Cardiac muscle cell (in vitro differentiated cells and primary cell): Measurements from ENCODE around the gene ACVR1C. TPM values are rescaled to one million over a fixed set of nuclear protein-coding genes. Genes with fewer than 3 reads are reported as not detected.

ENCODE experiments used
- DNase-seq, 2 donors: peaks; one replicate each; pipeline versions ENCODE4 v3.0.0 to v3.0.0-alpha.2; 2010 to 2017; ENCODE audit warnings: low read depth in 1 of 2, low spot score in 1 of 2
- H3K27ac ChIP-seq: fragments of 200-600 bp; sonication (generic); 2 replicates; pipeline ENCODE4 v1.5.1; 2016
- H3K27me3 ChIP-seq: fragments of 200-600 bp; sonication (generic); 2 replicates; pipeline ENCODE4 v1.6.0; 2016; ENCODE audit warnings: control low read depth
- H3K36me3 ChIP-seq: fragments of 200-600 bp; sonication (generic); 2 replicates; pipeline ENCODE4 v1.5.1; 2016; ENCODE audit warnings: control low read depth
- H3K4me1 ChIP-seq: fragments of 200-600 bp; sonication (generic); 2 replicates; pipeline ENCODE4 v1.8.1; 2017; ENCODE audit warnings: low read depth, mild to moderate bottlenecking, mixed run types
- H3K4me3 ChIP-seq: fragments of 200-600 bp; sonication (generic); 2 replicates; pipeline ENCODE4 v1.5.1; 2016; ENCODE audit warnings: mild to moderate bottlenecking
- H3K9me3 ChIP-seq: fragments of 200-600 bp; sonication (generic); 2 replicates; pipeline ENCODE4 v1.5.1; 2017; ENCODE audit warnings: low read depth, mild to moderate bottlenecking, control low read depth
- polyA plus RNA-seq: library from polyadenylated mRNA; unstranded; fragments of >200 nt; fragmentation: Nextera tagmentation; extraction: Ambion mirVana; gene quantifications from 2 replicates; pipeline ENCODE4 v1.2.1, GENCODE V29; 2016
- total RNA-seq: library from RNA; depleted of rRNA; stranded (reverse); fragments of >200 nt; gene quantifications from 2 replicates; pipeline ENCODE4 v1.2.3, GENCODE V29; 2016
- TF ChIP-seq, protein P1 (sequence below): IDR thresholded peaks from 2 replicates; pipeline ENCODE4 v1.5.1; 2012; ENCODE audit warnings: low read depth, mild to moderate bottlenecking, low read length

Gene ACVR1C
- total and polyA plus RNA-seq, 2 experiments from 2014 or later, result 0.09 TPM; not detected in 1

DNA sequence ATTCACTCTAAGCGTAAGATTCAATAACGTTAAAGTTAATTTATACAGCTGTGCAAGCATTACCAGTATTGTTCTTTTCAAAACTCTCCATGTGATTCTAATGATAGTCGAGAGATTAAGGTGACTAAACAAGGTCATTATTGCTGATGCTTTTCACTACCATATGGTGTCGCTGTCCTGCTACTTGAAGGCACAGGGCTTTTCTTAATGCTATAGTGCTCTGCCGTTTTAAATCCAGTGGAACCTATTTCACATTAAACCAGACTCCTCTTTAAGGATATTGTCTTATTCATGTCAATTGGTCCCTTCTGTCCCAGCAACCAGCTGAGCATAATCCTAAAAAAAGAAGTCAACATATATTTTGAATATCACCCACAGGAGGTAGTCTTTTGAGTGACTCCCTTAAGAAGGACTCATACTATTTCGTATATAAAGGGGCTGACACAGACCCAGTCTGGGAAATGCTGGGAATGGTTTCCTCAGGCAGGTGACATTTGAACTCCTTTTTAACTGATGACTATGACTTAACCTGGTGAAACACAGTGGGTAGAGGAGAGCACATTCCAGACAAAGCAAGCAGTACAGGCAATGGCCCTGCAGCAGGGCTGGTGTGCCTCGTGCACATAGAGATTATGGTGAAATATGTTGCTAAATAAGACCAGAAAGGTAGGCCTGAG is 130.9 kb downstream of the ACVR1C start:
- no peaks in the 10 kb centered on the region for H3K36me3 ChIP-seq
- TF ChIP-seq, protein P1, sequence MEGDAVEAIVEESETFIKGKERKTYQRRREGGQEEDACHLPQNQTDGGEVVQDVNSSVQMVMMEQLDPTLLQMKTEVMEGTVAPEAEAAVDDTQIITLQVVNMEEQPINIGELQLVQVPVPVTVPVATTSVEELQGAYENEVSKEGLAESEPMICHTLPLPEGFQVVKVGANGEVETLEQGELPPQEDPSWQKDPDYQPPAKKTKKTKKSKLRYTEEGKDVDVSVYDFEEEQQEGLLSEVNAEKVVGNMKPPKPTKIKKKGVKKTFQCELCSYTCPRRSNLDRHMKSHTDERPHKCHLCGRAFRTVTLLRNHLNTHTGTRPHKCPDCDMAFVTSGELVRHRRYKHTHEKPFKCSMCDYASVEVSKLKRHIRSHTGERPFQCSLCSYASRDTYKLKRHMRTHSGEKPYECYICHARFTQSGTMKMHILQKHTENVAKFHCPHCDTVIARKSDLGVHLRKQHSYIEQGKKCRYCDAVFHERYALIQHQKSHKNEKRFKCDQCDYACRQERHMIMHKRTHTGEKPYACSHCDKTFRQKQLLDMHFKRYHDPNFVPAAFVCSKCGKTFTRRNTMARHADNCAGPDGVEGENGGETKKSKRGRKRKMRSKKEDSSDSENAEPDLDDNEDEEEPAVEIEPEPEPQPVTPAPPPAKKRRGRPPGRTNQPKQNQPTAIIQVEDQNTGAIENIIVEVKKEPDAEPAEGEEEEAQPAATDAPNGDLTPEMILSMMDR, result peak; percentile 85
- H3K9me3 ChIP-seq, result no peaks in the 10 kb centered on the region
- no peaks in the 10 kb centered on the region for H3K27me3 ChIP-seq
- H3K27ac ChIP-seq, result no peak overlapping the region
- H3K4me1 ChIP-seq, result no peaks in the 10 kb centered on the region
- no peak overlapping the region for H3K4me3 ChIP-seq
- peak; percentile 55 to 59 for DNase-seq

- Histone ChIP-seq H3K27ac (no peak overlapping the region), H3K27me3 (no peaks in the 10 kb centered on the region), H3K9me3 (no peaks in the 10 kb centered on the region), H3K4me1 (no peaks in the 10 kb centered on the region), H3K4me3 (no peak overlapping the region), H3K36me3 (no peaks in the 10 kb centered on the region)
- TF ChIP-seq, protein P1, result peak; percentile 85
- peak; percentile 73 to 78 for DNase-seq
These were observed 136.4 kb downstream of the ACVR1C start for GRCh38 chr2:157492189-157492773.

DNA sequence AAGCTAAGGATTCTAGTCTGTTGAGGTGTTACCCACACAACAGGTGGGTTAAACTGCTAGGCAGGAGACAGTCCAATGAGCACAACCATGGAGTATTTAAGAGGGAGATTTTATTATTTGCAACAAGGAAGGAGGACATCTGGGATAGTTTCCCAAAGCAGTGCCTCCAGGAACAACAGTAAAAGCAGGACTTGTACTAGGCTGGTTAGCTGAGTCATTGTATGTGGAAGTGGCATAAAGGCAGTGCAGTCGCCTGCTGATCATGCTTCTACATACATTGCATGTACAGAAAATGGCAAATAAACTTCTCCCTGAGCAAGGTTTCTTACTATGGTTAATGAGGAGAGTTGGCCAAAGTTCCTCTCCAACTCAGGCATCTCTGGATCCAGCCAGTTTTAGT is 138.7 kb downstream of the ACVR1C start:
- Histone ChIP-seq H3K36me3 (no peaks in the 10 kb centered on the region), H3K4me3 (no peak overlapping the region), H3K27ac (no peak overlapping the region), H3K27me3 (no peaks in the 10 kb centered on the region), H3K4me1 (no peaks in the 10 kb centered on the region), H3K9me3 (no peaks in the 10 kb centered on the region)
- no peak for DNase-seq
- TF ChIP-seq, protein P1, result no peak

- TF ChIP-seq, protein P1, result no peak
- no peak overlapping the region for H3K4me3 ChIP-seq
- H3K9me3 ChIP-seq, result no peaks in the 10 kb centered on the region
- H3K27me3 ChIP-seq, result no peaks in the 10 kb centered on the region
- H3K4me1 ChIP-seq, result no peaks in the 10 kb centered on the region
- no peak for DNase-seq
- H3K36me3 ChIP-seq, result no peaks in the 10 kb centered on the region
- no peak overlapping the region for H3K27ac ChIP-seq
These were observed 139.8 kb downstream of the ACVR1C start for GRCh38 chr2:157488877-157489276.

DNA sequence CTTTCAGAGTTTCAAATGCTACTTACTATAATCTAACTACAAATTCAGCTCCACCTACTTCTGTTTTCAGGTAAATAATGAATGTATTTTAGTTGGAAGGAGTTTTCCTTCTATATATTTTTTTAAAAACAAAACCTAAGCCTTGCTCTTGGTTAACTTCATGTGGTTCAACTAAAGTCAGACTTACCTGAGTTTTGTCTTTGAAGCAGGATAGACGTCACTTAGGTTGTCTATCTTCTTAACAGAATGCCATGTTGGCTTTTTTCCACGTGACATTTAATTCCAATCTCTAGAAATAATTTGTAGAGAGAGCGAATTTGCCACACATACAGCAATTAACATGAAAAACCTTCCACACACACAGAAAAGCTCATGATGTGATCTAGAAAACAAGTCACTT is 140.9 kb downstream of the ACVR1C start:
- no peaks in the 10 kb centered on the region for H3K36me3 ChIP-seq
- TF ChIP-seq, protein P1, result no peak
- no peak for DNase-seq
- no peaks in the 10 kb centered on the region for H3K4me1 ChIP-seq
- H3K9me3 ChIP-seq, result no peaks in the 10 kb centered on the region
- no peaks in the 10 kb centered on the region for H3K27me3 ChIP-seq
- H3K4me3 ChIP-seq, result no peak overlapping the region
- H3K27ac ChIP-seq, result no peak overlapping the region
